CD4-positive, alpha-beta T cell (primary cell): ENCODE measurements around the gene CDH18. TPM values are rescaled to one million over a fixed set of nuclear protein-coding genes. Genes with fewer than 3 reads are reported as not detected.

Source experiments
- ATAC-seq: fragments of 200-7000 bp; cut with Tn5 transposase; one replicate; pipeline ENCODE4 v1.10.0; 2022; ENCODE audit warnings: mild to moderate bottlenecking; ENCODE audit not compliant: poor library complexity
- CTCF ChIA-PET: fragments of 350-600 bp; sonication (Branson Sonifier 250); formaldehyde crosslinking; loops from one replicate; lab custom pipeline; 2021; ENCODE audit warnings: antibody characterized with exemption, inconsistent platforms; lab: Charles Lee
- POLR2A ChIA-PET: fragments of 350-600 bp; sonication (Branson Sonifier 250); formaldehyde crosslinking; loops from one replicate; lab custom pipeline; 2021; ENCODE audit warnings: antibody characterized with exemption, inconsistent platforms; lab: Charles Lee
- DNase-seq, 14 experiments: peaks; one replicate each; pipeline ENCODE4 v3.0.0-alpha.2; 2013 to 2020; ENCODE audit warnings: mixed read lengths in 2 of 14
- H3K27ac ChIP-seq, 2 donors: one replicate each; pipeline versions ENCODE4 v1.5.1 to v1.7.0; 2013; ENCODE audit warnings: low read length in 2 of 2, low read depth in 1 of 2, mild to moderate bottlenecking in 1 of 2
- H3K27me3 ChIP-seq, 2 experiments: 1 replicate in 1 of 2; 2 replicates in 1 of 2; pipeline versions ENCODE4 v1.6.1 to v1.7.0; 2013; ENCODE audit warnings: low read length in 2 of 2, control low read depth in 1 of 2, mild to moderate bottlenecking in 1 of 2, moderate library complexity in 1 of 2; ENCODE audit not compliant: insufficient read depth in 2 of 2, control insufficient read depth in 1 of 2
- H3K36me3 ChIP-seq: one replicate; pipeline ENCODE4 v1.6.1; 2013; ENCODE audit warnings: low read length, control low read depth; ENCODE audit not compliant: insufficient read depth
- H3K4me1 ChIP-seq: one replicate; pipeline ENCODE4 v1.6.1; 2013; ENCODE audit warnings: low read length, control low read depth; ENCODE audit not compliant: insufficient read depth
- H3K4me3 ChIP-seq: one replicate; pipeline ENCODE4 v1.5.1; 2013; ENCODE audit warnings: mild to moderate bottlenecking, low read length, moderate library complexity
- H3K9me3 ChIP-seq, 2 experiments: 1 replicate in 1 of 2; 2 replicates in 1 of 2; pipeline versions ENCODE4 v1.6.1 to v1.7.0; 2013; ENCODE audit warnings: low read length in 2 of 2, mild to moderate bottlenecking in 2 of 2, control low read depth in 1 of 2, moderate library complexity in 1 of 2; ENCODE audit not compliant: control insufficient read depth in 1 of 2, insufficient read depth in 1 of 2
- H3K27ac Mint-ChIP-seq: one replicate; pipeline ENCODE4 v1.8.0; 2020; ENCODE audit warnings: mixed read lengths
- H3K27me3 Mint-ChIP-seq: one replicate; pipeline ENCODE4 v1.8.0; 2021; ENCODE audit warnings: mixed read lengths
- H3K36me3 Mint-ChIP-seq: one replicate; pipeline ENCODE4 v1.8.0; 2021; ENCODE audit warnings: low read depth, mixed read lengths
- H3K4me1 Mint-ChIP-seq: one replicate; pipeline ENCODE4 v1.8.0; 2021; ENCODE audit warnings: low read depth, mixed read lengths
- H3K4me3 Mint-ChIP-seq: one replicate; pipeline ENCODE4 v1.8.0; 2020; ENCODE audit warnings: mild to moderate bottlenecking, mixed read lengths
- H3K9me3 Mint-ChIP-seq: one replicate; pipeline ENCODE4 v1.8.0; 2020; ENCODE audit warnings: mixed read lengths
- intact Hi-C, 2 experiments: fragments of 100-400 bp; cut with DNase I in 1 of 2; cut with micrococcal nuclease in 1 of 2; formaldehyde crosslinking; loops; one replicate each; pipeline versions ENCODE4 v1.15.1 to v1.9.0; 2023 to 2025; cut with DNase I, micrococcal nuclease
- total RNA-seq, 174 experiments: library from RNA in 2 of 174; stranded (reverse) in 2 of 174; gene quantifications; one replicate each; pipeline ENCODE4 v1.2.3 and lab custom pipeline; 2021 to 2026
- TF ChIP-seq, protein P1 (sequence below): fragments of 200-600 bp; IDR thresholded peaks from one replicate; pipeline ENCODE4 v1.8.0; 2022; ENCODE audit warnings: antibody characterized with exemption, mild to moderate bottlenecking

CDH18 gene
- total RNA-seq, 2 experiments from 2014 or later: not detected

GRCh38 chr5:19918780-19919179 lies 69.2 kb downstream of the CDH18 start:
- DNase-seq: no peak
- Mint-ChIP-seq H3K27ac (no peak overlapping the region), H3K36me3 (no peaks in the 10 kb centered on the region), H3K4me3 (no peak overlapping the region), H3K9me3 (peaks cover 7% of the 10 kb centered on the region), H3K4me1 (no peaks in the 10 kb centered on the region), H3K27me3 (no peaks in the 10 kb centered on the region)
- peaks cover 5 to 8% of the 10 kb centered on the region in 2 experiments for H3K9me3 ChIP-seq
- intact Hi-C loops: no loop called here
- H3K4me1 ChIP-seq: no peaks in the 10 kb centered on the region
- ChIA-PET CTCF (no interaction called here), POLR2A (no interaction called here)
- H3K4me3 ChIP-seq: no peak overlapping the region
- no peaks in the 10 kb centered on the region for H3K36me3 ChIP-seq
- H3K27ac ChIP-seq: no peak overlapping the region
- no peak for ATAC-seq
- TF ChIP-seq, protein P1, sequence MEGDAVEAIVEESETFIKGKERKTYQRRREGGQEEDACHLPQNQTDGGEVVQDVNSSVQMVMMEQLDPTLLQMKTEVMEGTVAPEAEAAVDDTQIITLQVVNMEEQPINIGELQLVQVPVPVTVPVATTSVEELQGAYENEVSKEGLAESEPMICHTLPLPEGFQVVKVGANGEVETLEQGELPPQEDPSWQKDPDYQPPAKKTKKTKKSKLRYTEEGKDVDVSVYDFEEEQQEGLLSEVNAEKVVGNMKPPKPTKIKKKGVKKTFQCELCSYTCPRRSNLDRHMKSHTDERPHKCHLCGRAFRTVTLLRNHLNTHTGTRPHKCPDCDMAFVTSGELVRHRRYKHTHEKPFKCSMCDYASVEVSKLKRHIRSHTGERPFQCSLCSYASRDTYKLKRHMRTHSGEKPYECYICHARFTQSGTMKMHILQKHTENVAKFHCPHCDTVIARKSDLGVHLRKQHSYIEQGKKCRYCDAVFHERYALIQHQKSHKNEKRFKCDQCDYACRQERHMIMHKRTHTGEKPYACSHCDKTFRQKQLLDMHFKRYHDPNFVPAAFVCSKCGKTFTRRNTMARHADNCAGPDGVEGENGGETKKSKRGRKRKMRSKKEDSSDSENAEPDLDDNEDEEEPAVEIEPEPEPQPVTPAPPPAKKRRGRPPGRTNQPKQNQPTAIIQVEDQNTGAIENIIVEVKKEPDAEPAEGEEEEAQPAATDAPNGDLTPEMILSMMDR: no peak
- H3K27me3 ChIP-seq: no peaks in the 10 kb centered on the region

DNA sequence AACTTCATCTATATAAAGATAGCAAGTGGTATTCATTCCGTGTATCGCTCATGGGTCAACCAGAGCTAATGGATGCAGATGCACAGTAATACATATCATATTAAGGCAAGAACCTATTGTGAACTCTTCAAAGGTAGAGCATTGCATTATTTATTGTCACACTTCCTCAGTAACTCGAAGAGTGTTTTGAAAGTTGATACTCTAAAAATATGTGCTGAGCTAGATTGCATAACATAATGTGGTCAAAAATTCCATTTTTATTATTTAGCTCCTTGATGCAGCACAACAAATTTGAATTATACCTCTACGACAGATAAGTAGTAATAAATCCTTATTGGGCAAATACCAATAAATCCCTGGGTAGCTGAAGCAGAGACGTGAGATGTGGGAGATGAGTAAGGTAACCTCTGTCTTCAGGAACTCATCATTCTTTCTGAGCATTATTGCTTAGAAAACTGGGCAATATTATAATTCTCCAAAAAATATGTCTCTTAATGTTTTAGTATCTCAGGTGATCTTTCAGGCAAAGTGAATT lies 70.3 kb downstream of the CDH18 start:
- Histone ChIP-seq H3K27ac (no peak overlapping the region), H3K27me3 (no peaks in the 10 kb centered on the region), H3K4me3 (no peak overlapping the region), H3K4me1 (no peaks in the 10 kb centered on the region), H3K36me3 (no peaks in the 10 kb centered on the region), H3K9me3 (peaks cover 7 to 8% of the 10 kb centered on the region in 2 experiments)
- Mint-ChIP-seq H3K36me3 (no peaks in the 10 kb centered on the region), H3K4me1 (no peaks in the 10 kb centered on the region), H3K4me3 (no peak overlapping the region), H3K27me3 (no peaks in the 10 kb centered on the region), H3K27ac (no peak overlapping the region), H3K9me3 (peaks cover 5% of the 10 kb centered on the region)
- TF ChIP-seq, protein P1: no peak
- intact Hi-C loops: no loop called here
- DNase-seq (no peak), ATAC-seq (no peak)
- CTCF ChIA-PET: no interaction called here
- POLR2A ChIA-PET: no interaction called here

DNA sequence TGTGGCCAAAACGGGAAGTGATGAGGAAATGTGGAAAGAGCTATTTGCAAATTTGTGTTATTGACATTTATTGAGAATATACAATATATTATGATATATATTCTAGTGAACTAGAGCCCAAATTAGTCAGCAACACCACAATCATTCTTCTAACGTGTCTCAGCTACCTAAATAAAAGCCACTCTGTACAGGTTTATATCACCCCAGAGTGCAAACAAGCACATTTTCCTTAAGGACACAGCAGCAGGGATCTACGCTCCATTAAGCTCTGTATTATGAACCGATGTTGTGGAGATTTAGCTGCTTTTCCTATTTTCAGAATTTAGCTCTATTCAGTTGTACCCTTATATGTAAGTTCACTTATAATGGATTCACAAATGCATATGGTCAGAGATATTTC lies 77.9 kb downstream of the CDH18 start:
- Histone ChIP-seq H3K4me3 (no peak overlapping the region), H3K36me3 (no peaks in the 10 kb centered on the region), H3K27me3 (no peaks in the 10 kb centered on the region), H3K4me1 (no peaks in the 10 kb centered on the region), H3K27ac (no peak overlapping the region), H3K9me3 (peaks cover 0 to 4% of the 10 kb centered on the region in 2 experiments)
- TF ChIP-seq, protein P1: no peak
- ATAC-seq (no peak), DNase-seq (no peak)
- POLR2A ChIA-PET: no interaction called here
- Mint-ChIP-seq H3K27ac (no peak overlapping the region), H3K9me3 (peaks cover 10% of the 10 kb centered on the region), H3K27me3 (no peaks in the 10 kb centered on the region), H3K4me1 (no peaks in the 10 kb centered on the region), H3K4me3 (no peak overlapping the region), H3K36me3 (no peaks in the 10 kb centered on the region)
- CTCF ChIA-PET: no interaction called here
- intact Hi-C loops: no loop called here
